Measurements from ENCODE around the gene BRF1.
"Not testable (repeated sequence)": the region's sequence is repeated elsewhere in the genome, so short reads cannot be mapped to it uniquely, and the experiment has no call there.

Gene BRF1

DNA sequence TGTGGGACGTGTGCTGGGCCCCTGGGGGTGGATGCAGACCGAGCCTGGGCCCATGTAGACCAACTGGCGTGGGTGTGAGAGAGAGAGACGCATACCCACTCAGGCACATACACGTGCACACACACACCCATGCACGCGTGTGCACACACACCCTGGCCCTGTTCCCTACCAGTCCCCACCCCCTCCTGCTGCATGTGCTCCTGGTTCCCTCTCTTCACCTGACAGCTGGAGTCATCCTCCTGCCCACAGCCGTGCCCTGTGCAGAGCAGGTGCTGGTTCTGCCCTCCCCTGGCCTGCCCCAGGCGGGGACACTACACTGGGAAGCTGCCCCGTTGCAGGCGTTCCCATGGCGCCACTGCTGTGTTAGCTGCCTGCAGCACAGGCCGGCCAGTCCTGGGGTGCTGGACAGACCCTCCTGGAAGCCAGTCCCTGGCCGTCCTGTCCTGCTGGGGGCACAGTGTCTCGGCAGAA lies 32.3 kb upstream of the BRF1 start:
- Histone ChIP-seq H3K27ac (ENCODE audit: low read depth, low read length) (no peak overlapping the region), H3K27me3 (ENCODE audit: control insufficient read depth in 1 of 2, insufficient read depth in 2 of 2, low read length in 2 of 2) (no peaks in the 10 kb centered on the region), H3K4me3 (ENCODE audit: low read depth in 1 of 2, low read length in 2 of 2) (no peak overlapping the region), H3K36me3 (ENCODE audit: control insufficient read depth in 1 of 2, insufficient read depth in 2 of 2, low read length in 2 of 2) (no peaks in the 10 kb centered on the region), H3K4me1 (ENCODE audit: control insufficient read depth in 1 of 2, insufficient read depth in 2 of 2, low read length in 2 of 2) (peaks cover 0 to 6% of the 10 kb centered on the region in 2 donors), H3K9ac (ENCODE audit: low read depth in 1 of 2, low read length in 2 of 2) (no peak overlapping the region), H3K9me3 (ENCODE audit: control insufficient read depth in 1 of 2, low read length in 2 of 2) (no peaks in the 10 kb centered on the region)

GRCh38 chr14:105332350-105332874 lies 31.6 kb upstream of the BRF1 start:
- Histone ChIP-seq H3K36me3 (ENCODE audit: control insufficient read depth in 1 of 2, insufficient read depth in 2 of 2, low read length in 2 of 2) (no peaks in the 10 kb centered on the region), H3K4me3 (ENCODE audit: low read depth in 1 of 2, low read length in 2 of 2) (no peak overlapping the region), H3K4me1 (ENCODE audit: control insufficient read depth in 1 of 2, insufficient read depth in 2 of 2, low read length in 2 of 2) (peaks cover 0 to 6% of the 10 kb centered on the region in 2 donors), H3K27ac (ENCODE audit: low read depth, low read length) (no peak overlapping the region), H3K9me3 (ENCODE audit: control insufficient read depth in 1 of 2, low read length in 2 of 2) (no peaks in the 10 kb centered on the region), H3K9ac (ENCODE audit: low read depth in 1 of 2, low read length in 2 of 2) (no peak overlapping the region), H3K27me3 (ENCODE audit: control insufficient read depth in 1 of 2, insufficient read depth in 2 of 2, low read length in 2 of 2) (no peaks in the 10 kb centered on the region)

GRCh38 chr14:105331575-105332349 lies 31.0 kb upstream of the BRF1 start:
- no peaks in the 10 kb centered on the region for H3K36me3 ChIP-seq (ENCODE audit: control insufficient read depth in 1 of 2, insufficient read depth in 2 of 2, low read length in 2 of 2)
- no peak overlapping the region for H3K4me3 ChIP-seq (ENCODE audit: low read depth in 1 of 2, low read length in 2 of 2)
- H3K9me3 ChIP-seq (ENCODE audit: control insufficient read depth in 1 of 2, low read length in 2 of 2): no peaks in the 10 kb centered on the region
- no peak overlapping the region for H3K27ac ChIP-seq (ENCODE audit: low read depth, low read length)
- H3K4me1 ChIP-seq (ENCODE audit: control insufficient read depth in 1 of 2, insufficient read depth in 2 of 2, low read length in 2 of 2): peaks cover 0 to 6% of the 10 kb centered on the region in 2 donors
- no peaks in the 10 kb centered on the region for H3K27me3 ChIP-seq (ENCODE audit: control insufficient read depth in 1 of 2, insufficient read depth in 2 of 2, low read length in 2 of 2)
- H3K9ac ChIP-seq (ENCODE audit: low read depth in 1 of 2, low read length in 2 of 2): no peak overlapping the region

DNA sequence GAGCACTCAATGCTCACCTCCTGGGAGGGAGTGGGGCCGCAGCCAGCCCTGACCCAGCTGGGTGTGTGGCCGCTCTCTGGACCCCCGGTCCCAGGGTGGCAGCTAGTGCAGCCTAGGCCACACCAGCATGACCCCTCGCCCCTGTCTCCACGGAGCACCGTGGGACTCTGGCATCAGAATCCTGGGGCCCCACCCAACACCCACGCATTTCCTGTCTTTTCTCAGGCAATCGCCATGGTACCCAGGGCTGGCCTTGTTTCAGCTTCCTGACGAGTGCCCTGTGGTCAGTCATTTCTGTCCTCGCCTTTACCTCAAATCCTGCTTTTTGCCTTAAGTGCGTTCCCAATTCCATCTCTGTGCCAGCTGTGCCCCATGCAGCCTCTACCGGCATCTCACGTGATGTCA lies 29.7 kb upstream of the BRF1 start:
- no peak overlapping the region for H3K4me3 ChIP-seq (ENCODE audit: low read depth in 1 of 2, low read length in 2 of 2)
- H3K9me3 ChIP-seq (ENCODE audit: control insufficient read depth in 1 of 2, low read length in 2 of 2): no peaks in the 10 kb centered on the region
- no peak overlapping the region for H3K9ac ChIP-seq (ENCODE audit: low read depth in 1 of 2, low read length in 2 of 2)
- no peak overlapping the region for H3K27ac ChIP-seq (ENCODE audit: low read depth, low read length)
- H3K27me3 ChIP-seq (ENCODE audit: control insufficient read depth in 1 of 2, insufficient read depth in 2 of 2, low read length in 2 of 2): no peaks in the 10 kb centered on the region
- H3K36me3 ChIP-seq (ENCODE audit: control insufficient read depth in 1 of 2, insufficient read depth in 2 of 2, low read length in 2 of 2): no peaks in the 10 kb centered on the region
- peaks cover 0 to 6% of the 10 kb centered on the region in 2 donors for H3K4me1 ChIP-seq (ENCODE audit: control insufficient read depth in 1 of 2, insufficient read depth in 2 of 2, low read length in 2 of 2)

DNA sequence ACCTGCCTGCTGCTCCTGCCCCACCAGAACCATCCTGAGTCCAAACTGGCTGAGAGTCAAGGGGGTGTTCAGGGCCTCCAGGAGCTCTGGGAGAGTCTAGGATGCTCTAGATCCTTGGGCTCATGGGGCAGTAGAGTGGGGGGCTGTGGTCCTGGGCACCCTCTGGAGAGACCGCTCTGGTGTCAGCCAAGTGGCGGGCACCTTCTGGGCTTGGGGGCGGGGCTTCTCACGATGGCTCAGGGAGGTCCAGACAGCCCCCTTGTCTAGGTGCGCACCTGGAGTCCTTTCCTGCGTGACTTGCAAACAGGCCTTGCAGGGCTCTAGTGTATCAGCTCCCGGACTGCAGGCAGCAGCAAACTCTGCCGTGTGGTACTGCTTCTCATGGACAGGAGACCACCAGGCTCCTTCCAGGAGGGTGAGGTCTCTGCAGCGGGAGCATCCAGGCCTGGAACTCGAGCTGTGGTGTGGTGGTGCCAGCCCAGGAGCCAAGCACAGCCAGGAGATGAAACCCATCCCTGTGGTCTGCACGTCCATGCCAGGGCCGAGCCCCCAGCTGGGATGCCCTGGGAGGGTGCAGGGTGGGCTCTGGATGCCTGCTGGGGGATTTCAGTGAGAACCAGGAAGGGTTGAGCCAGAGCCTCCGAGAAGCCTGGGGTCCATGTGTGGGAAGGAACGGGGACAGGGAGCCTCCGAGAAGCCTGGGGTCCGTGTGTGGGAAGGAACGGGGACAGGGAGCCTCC lies 28.8 kb upstream of the BRF1 start:
- H3K4me1 ChIP-seq (ENCODE audit: control insufficient read depth in 1 of 2, insufficient read depth in 2 of 2, low read length in 2 of 2): peaks cover 0 to 6% of the 10 kb centered on the region in 2 donors
- no peak overlapping the region for H3K4me3 ChIP-seq (ENCODE audit: low read depth in 1 of 2, low read length in 2 of 2)
- no peak overlapping the region for H3K27ac ChIP-seq (ENCODE audit: low read depth, low read length)
- no peaks in the 10 kb centered on the region for H3K27me3 ChIP-seq (ENCODE audit: control insufficient read depth in 1 of 2, insufficient read depth in 2 of 2, low read length in 2 of 2)
- H3K9me3 ChIP-seq (ENCODE audit: control insufficient read depth in 1 of 2, low read length in 2 of 2): no peaks in the 10 kb centered on the region
- H3K9ac ChIP-seq (ENCODE audit: low read depth in 1 of 2, low read length in 2 of 2): no peak overlapping the region
- H3K36me3 ChIP-seq (ENCODE audit: control insufficient read depth in 1 of 2, insufficient read depth in 2 of 2, low read length in 2 of 2): no peaks in the 10 kb centered on the region

DNA sequence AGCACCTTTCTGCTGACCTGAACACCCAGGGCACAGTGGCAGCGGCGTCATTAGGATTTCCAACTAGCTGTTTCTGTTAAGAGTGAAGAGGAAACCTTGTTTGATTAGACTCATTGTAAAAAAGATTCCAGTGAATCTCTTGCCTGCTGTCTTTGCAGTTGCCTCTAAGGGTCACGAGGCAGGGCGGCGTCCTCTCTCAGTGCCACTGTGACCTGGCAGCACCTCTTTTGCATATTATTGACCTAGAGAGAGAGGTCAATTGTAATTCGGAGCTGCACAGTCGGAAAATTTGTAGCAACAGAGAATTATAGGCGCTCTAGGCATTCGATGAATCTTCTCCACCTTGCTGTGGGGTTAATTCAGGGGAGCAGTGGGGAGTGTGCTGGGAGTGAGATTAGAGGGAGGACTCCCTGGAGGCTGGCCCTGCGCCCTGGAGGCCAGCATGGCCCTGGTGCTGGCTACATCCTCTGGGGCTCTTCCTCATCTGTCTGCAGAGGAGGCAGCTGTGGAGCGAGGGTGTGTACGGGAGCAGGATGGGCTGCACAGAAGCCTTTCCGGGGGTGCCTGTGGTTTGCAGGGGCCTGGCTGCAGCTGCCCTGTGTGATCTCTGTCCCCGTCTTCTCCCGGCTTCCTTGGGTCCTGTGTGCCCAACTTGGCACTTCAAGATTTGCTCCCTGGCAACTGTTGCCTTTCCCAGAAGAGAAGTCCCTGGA lies 28.0 kb upstream of the BRF1 start:
- Histone ChIP-seq H3K4me1 (ENCODE audit: control insufficient read depth in 1 of 2, insufficient read depth in 2 of 2, low read length in 2 of 2) (peaks cover 0 to 6% of the 10 kb centered on the region in 2 donors), H3K27ac (ENCODE audit: low read depth, low read length) (no peak overlapping the region), H3K9ac (ENCODE audit: low read depth in 1 of 2, low read length in 2 of 2) (no peak overlapping the region), H3K27me3 (ENCODE audit: control insufficient read depth in 1 of 2, insufficient read depth in 2 of 2, low read length in 2 of 2) (no peaks in the 10 kb centered on the region), H3K36me3 (ENCODE audit: control insufficient read depth in 1 of 2, insufficient read depth in 2 of 2, low read length in 2 of 2) (no peaks in the 10 kb centered on the region), H3K9me3 (ENCODE audit: control insufficient read depth in 1 of 2, low read length in 2 of 2) (no peaks in the 10 kb centered on the region), H3K4me3 (ENCODE audit: low read depth in 1 of 2, low read length in 2 of 2) (no peak overlapping the region)

DNA sequence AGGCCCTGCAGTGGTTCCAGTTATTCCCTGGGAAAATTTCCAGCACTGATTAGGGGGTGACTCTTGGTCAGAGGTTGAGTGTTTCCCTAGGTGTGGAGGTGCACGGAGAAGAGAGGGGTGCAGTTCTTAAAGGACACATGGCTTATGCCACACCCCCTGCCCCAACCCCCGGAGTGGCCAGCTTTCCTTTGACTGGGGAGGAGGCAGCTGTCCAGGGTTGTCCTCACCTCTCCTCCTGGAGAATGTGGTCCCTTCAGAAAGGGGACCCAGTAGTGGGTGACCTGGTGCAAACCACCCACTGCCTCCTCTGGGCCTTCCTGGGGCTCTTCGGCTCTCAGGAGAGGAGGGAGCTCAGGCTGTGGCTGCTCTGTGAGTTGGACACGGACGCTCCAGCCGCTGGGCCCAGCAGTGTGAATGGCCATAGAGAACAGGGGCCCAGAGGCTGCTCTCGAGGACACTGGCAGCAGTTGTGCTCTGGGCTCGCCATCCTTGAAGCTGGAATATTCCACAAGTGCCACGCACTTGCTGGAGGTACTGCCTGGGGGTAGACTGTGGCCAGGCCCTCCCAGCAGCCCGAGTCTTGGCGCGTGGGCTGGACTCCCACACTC lies 27.4 kb upstream of the BRF1 start:
- Histone ChIP-seq H3K27ac (ENCODE audit: low read depth, low read length) (no peak overlapping the region), H3K9me3 (ENCODE audit: control insufficient read depth in 1 of 2, low read length in 2 of 2) (no peaks in the 10 kb centered on the region), H3K9ac (ENCODE audit: low read depth in 1 of 2, low read length in 2 of 2) (no peak overlapping the region), H3K27me3 (ENCODE audit: control insufficient read depth in 1 of 2, insufficient read depth in 2 of 2, low read length in 2 of 2) (no peaks in the 10 kb centered on the region), H3K36me3 (ENCODE audit: control insufficient read depth in 1 of 2, insufficient read depth in 2 of 2, low read length in 2 of 2) (no peaks in the 10 kb centered on the region), H3K4me1 (ENCODE audit: control insufficient read depth in 1 of 2, insufficient read depth in 2 of 2, low read length in 2 of 2) (peaks cover 0 to 6% of the 10 kb centered on the region in 2 donors), H3K4me3 (ENCODE audit: low read depth in 1 of 2, low read length in 2 of 2) (no peak overlapping the region)

- H3K4me1 ChIP-seq (ENCODE audit: control insufficient read depth in 1 of 2, insufficient read depth in 2 of 2, low read length in 2 of 2); H3K9ac ChIP-seq (ENCODE audit: low read depth in 1 of 2, low read length in 2 of 2); H3K9me3 ChIP-seq (ENCODE audit: control insufficient read depth in 1 of 2, low read length in 2 of 2); H3K27ac ChIP-seq (ENCODE audit: low read depth, low read length); H3K4me3 ChIP-seq (ENCODE audit: low read depth in 1 of 2, low read length in 2 of 2); H3K27me3 ChIP-seq (ENCODE audit: control insufficient read depth in 1 of 2, insufficient read depth in 2 of 2, low read length in 2 of 2); H3K36me3 ChIP-seq (ENCODE audit: control insufficient read depth in 1 of 2, insufficient read depth in 2 of 2, low read length in 2 of 2): not testable (repeated sequence)
These were observed 26.9 kb upstream of the BRF1 start for GRCh38 chr14:105327695-105328045.

- Histone ChIP-seq H3K9me3 (ENCODE audit: control insufficient read depth in 1 of 2, low read length in 2 of 2) (no peaks in the 10 kb centered on the region), H3K9ac (ENCODE audit: low read depth in 1 of 2, low read length in 2 of 2) (no peak overlapping the region), H3K4me1 (ENCODE audit: control insufficient read depth in 1 of 2, insufficient read depth in 2 of 2, low read length in 2 of 2) (peaks cover 0 to 6% of the 10 kb centered on the region in 2 donors), H3K27ac (ENCODE audit: low read depth, low read length) (no peak overlapping the region), H3K36me3 (ENCODE audit: control insufficient read depth in 1 of 2, insufficient read depth in 2 of 2, low read length in 2 of 2) (no peaks in the 10 kb centered on the region), H3K27me3 (ENCODE audit: control insufficient read depth in 1 of 2, insufficient read depth in 2 of 2, low read length in 2 of 2) (no peaks in the 10 kb centered on the region), H3K4me3 (ENCODE audit: low read depth in 1 of 2, low read length in 2 of 2) (no peak overlapping the region)
These were observed 26.3 kb upstream of the BRF1 start for GRCh38 chr14:105326891-105327694.

Data from duodenal mucosa (tissue), 2 donors.